Keratinocyte (primary cell): Measurements from ENCODE around the gene SLC28A3. TPM values are rescaled to one million over a fixed set of nuclear protein-coding genes. Genes with fewer than 3 reads are reported as not detected.

Experiments used
- DNase-seq: peaks from one replicate; pipeline ENCODE4 v3.0.0-alpha.2; 2011; ENCODE audit warnings: low read depth, missing footprints, low spot score
- FAIRE-seq: peaks from 2 replicates; lab custom pipeline; 2011; peaks lifted over from hg19 to GRCh38; lab: Jason Lieb, UNC
- H2AFZ ChIP-seq: 2 replicates; pipeline ENCODE4 v1.6.0; 2012; ENCODE audit warnings: low read length, control low read depth, inconsistent platforms; ENCODE audit not compliant: control insufficient read depth
- H3K27ac ChIP-seq: 2 replicates; pipeline ENCODE4 v1.5.1; 2011; ENCODE audit warnings: low read length; ENCODE audit not compliant: control insufficient read depth, insufficient read depth
- H3K27me3 ChIP-seq: 3 replicates; pipeline ENCODE4 v1.6.0; 2011; ENCODE audit warnings: low read length; ENCODE audit not compliant: control insufficient read depth, insufficient read depth; ENCODE audit errors: extremely low read depth
- H3K36me3 ChIP-seq, 2 experiments: 2 replicates in 1 of 2; 3 replicates in 1 of 2; pipeline ENCODE4 v1.5.1; 2011; ENCODE audit warnings: low read length in 2 of 2, mild to moderate bottlenecking in 1 of 2; ENCODE audit not compliant: control insufficient read depth in 2 of 2, insufficient read depth in 2 of 2; ENCODE audit errors: extremely low read depth in 1 of 2
- H3K4me1 ChIP-seq: 3 replicates; pipeline ENCODE4 v1.5.1; 2011; ENCODE audit warnings: low read length; ENCODE audit not compliant: control insufficient read depth, insufficient read depth; ENCODE audit errors: extremely low read depth
- H3K4me2 ChIP-seq: 3 replicates; pipeline ENCODE4 v1.6.0; 2011; ENCODE audit warnings: low read depth, low read length; ENCODE audit not compliant: control insufficient read depth, insufficient read depth; ENCODE audit errors: extremely low read depth
- H3K4me3 ChIP-seq, 3 experiments: fragments of 200-600 bp in 1 of 3; sonication (generic) in 1 of 3; 2 replicates in 2 of 3; 3 replicates in 1 of 3; pipeline ENCODE4 v1.5.1; 2011 to 2016; ENCODE audit warnings: low read length in 3 of 3, mild to moderate bottlenecking in 3 of 3, control low read depth in 2 of 3, inconsistent platforms in 1 of 3, low read depth in 1 of 3, mixed read lengths in 1 of 3, mixed run types in 1 of 3, moderate library complexity in 1 of 3; ENCODE audit not compliant: control insufficient read depth in 2 of 3, insufficient read depth in 2 of 3; ENCODE audit errors: extremely low read depth in 1 of 3
- H3K79me2 ChIP-seq: 2 replicates; pipeline ENCODE4 v1.6.0; 2012; ENCODE audit warnings: low read length; ENCODE audit not compliant: control insufficient read depth, insufficient read depth
- H3K9ac ChIP-seq: 3 replicates; pipeline ENCODE4 v1.6.0; 2011; ENCODE audit warnings: low read length; ENCODE audit not compliant: control insufficient read depth, insufficient read depth; ENCODE audit errors: extremely low read depth
- H3K9me1 ChIP-seq: 3 replicates; pipeline ENCODE4 v1.6.0; 2011; ENCODE audit warnings: low read length; ENCODE audit not compliant: control insufficient read depth, insufficient read depth; ENCODE audit errors: extremely low read depth
- H3K9me3 ChIP-seq: 2 replicates; pipeline ENCODE4 v1.5.1; 2012; ENCODE audit warnings: low read depth, low read length; ENCODE audit not compliant: control insufficient read depth
- H4K20me1 ChIP-seq: 3 replicates; pipeline ENCODE4 v1.6.0; 2011; ENCODE audit warnings: low read length; ENCODE audit not compliant: control insufficient read depth, insufficient read depth; ENCODE audit errors: extremely low read depth
- EZH2 ChIP-seq: IDR thresholded peaks from one replicate; pipeline ENCODE4 v1.6.1; 2012; ENCODE audit warnings: inconsistent platforms, mild to moderate bottlenecking, low read length, moderate library complexity
- dilution Hi-C: fragments of 300-500 bp; cut with MboI; formaldehyde crosslinking; loops from one replicate; pipeline ENCODE4 v1.7.0; 2020; ENCODE audit warnings: low sequenced_read_pairs; ENCODE audit not compliant: extremely low pct_ligation_motif_present
- polyA plus RNA-seq, 5 experiments: library from polyadenylated mRNA; depleted of rRNA in 3 of 5; stranded (reverse) in 3 of 5; stranded (forward) in 1 of 5; unstranded in 1 of 5; fragments of >200 nt; gene quantifications; 1 replicate in 1 of 5; 2 replicates in 3 of 5; 3 replicates in 1 of 5; pipeline versions ENCODE4 v1.2.1 to v1.2.3, GENCODE V29; 2011 to 2012; ENCODE audit warnings: missing spikeins in 2 of 5, low read depth in 1 of 5, low replicate concordance in 1 of 5
- TF ChIP-seq, protein P1 (sequence below), 3 experiments: IDR thresholded peaks in 1 of 3; conservative IDR thresholded peaks in 1 of 3; optimal IDR thresholded peaks in 1 of 3; 2 replicates in 2 of 3; 3 replicates in 1 of 3; pipeline versions ENCODE3 to v1.5.1; 2011; ENCODE audit warnings: low read length in 3 of 3, mild to moderate bottlenecking in 3 of 3, moderate library complexity in 2 of 3, control low read depth in 1 of 3, inconsistent platforms in 1 of 3; ENCODE audit not compliant: insufficient read depth in 2 of 3; ENCODE audit errors: extremely low read depth in 1 of 3

SLC28A3 gene
- polyA plus RNA-seq, 1 donor (not counting 4 experiments of a cell fraction or from before 2014, with no cell fraction given): 2.4 TPM

DNA sequence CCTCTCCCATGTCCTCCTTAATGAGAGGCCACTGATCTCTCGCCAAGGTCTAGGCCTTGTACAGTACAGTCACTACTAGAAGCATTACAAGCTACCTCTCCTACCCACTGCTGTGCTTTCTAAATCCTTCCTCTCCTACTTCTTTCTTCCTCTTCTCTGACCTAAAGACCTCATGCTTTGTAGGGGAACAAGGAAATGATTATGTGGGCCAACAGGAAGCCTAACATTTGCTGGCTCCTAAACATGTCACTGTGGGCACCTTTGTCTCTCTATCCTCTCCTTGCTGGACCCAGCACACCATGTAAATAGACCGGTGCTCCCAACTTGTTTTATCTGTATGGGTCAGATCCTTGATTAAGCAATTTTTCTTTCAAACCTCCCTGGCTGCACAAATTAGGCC is 16.7 kb downstream of the SLC28A3 start:
- DNase-seq: no peak
- Histone ChIP-seq H3K4me1 (peaks cover 14% of the 10 kb centered on the region), H3K27me3 (no peaks in the 10 kb centered on the region), H3K27ac (no peak overlapping the region), H2AFZ (no peak overlapping the region), H3K79me2 (no peaks in the 10 kb centered on the region), H3K4me3 (no peak overlapping the region), H3K9ac (no peak overlapping the region), H3K4me2 (no peak overlapping the region), H4K20me1 (no peaks in the 10 kb centered on the region), H3K9me3 (no peaks in the 10 kb centered on the region), H3K36me3 (no peaks in the 10 kb centered on the region), H3K9me1 (peaks cover 2% of the 10 kb centered on the region)
- TF ChIP-seq EZH2: no peak
- TF ChIP-seq, protein P1, sequence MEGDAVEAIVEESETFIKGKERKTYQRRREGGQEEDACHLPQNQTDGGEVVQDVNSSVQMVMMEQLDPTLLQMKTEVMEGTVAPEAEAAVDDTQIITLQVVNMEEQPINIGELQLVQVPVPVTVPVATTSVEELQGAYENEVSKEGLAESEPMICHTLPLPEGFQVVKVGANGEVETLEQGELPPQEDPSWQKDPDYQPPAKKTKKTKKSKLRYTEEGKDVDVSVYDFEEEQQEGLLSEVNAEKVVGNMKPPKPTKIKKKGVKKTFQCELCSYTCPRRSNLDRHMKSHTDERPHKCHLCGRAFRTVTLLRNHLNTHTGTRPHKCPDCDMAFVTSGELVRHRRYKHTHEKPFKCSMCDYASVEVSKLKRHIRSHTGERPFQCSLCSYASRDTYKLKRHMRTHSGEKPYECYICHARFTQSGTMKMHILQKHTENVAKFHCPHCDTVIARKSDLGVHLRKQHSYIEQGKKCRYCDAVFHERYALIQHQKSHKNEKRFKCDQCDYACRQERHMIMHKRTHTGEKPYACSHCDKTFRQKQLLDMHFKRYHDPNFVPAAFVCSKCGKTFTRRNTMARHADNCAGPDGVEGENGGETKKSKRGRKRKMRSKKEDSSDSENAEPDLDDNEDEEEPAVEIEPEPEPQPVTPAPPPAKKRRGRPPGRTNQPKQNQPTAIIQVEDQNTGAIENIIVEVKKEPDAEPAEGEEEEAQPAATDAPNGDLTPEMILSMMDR (optimal IDR thresholded peaks at IDR 0.05 in 1 of 3, IDR thresholded peaks at IDR 0.05 in 1 of 3, conservative IDR thresholded peaks at IDR 0.05 in 1 of 3; ENCODE audit: extremely low read depth in 1 of 3, insufficient read depth in 2 of 3, low read length in 3 of 3): no peak
- dilution Hi-C loops: no loop called here
- no peak for FAIRE-seq

DNA sequence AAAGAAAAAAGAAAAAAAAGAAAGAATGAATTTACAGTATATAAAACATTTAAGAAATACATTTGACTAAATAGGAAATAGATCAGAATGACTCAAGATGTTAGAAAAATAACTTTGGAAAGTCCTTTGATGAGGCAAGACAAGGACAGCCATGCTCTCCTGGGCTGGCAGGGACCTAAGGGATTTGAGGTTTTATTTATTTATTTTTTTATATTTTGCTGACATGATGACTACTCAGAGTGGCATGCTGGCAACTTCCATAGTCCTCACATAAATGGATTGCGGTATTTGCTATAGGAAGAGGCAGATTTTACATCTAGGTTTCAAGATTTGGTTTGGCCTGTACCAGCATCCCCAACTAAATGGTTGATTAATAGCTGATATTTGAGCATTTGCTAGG is 17.7 kb downstream of the SLC28A3 start:
- Histone ChIP-seq H3K36me3 (no peaks in the 10 kb centered on the region), H3K9ac (no peak overlapping the region), H3K27me3 (no peaks in the 10 kb centered on the region), H3K4me3 (no peak overlapping the region), H3K9me3 (no peaks in the 10 kb centered on the region), H4K20me1 (no peaks in the 10 kb centered on the region), H3K4me2 (no peak overlapping the region), H3K4me1 (peaks cover 14% of the 10 kb centered on the region), H3K9me1 (peaks cover 2% of the 10 kb centered on the region), H2AFZ (no peak overlapping the region), H3K79me2 (no peaks in the 10 kb centered on the region), H3K27ac (no peak overlapping the region)
- dilution Hi-C loops: no loop called here
- DNase-seq (no peak), FAIRE-seq (no peak)
- no peak for TF ChIP-seq EZH2
- TF ChIP-seq, protein P1 (optimal IDR thresholded peaks at IDR 0.05 in 1 of 3, IDR thresholded peaks at IDR 0.05 in 1 of 3, conservative IDR thresholded peaks at IDR 0.05 in 1 of 3; ENCODE audit: extremely low read depth in 1 of 3, insufficient read depth in 2 of 3, low read length in 3 of 3): no peak
